OCI-LY3 (cell line): ENCODE data around the gene C17orf113.

Experiments used
- EZH2phosphoT487 ChIP-seq: fragments of 200-600 bp; shearing (Covaris generic); IDR thresholded peaks from 2 replicates; pipeline ENCODE4 v1.6.1; 2018; ENCODE audit warnings: antibody characterized with exemption, mixed run types, low read depth
- TF ChIP-seq, protein P1 (sequence below): fragments of 200-600, 300-600 bp; sonication (generic); IDR thresholded peaks from 2 replicates; pipeline ENCODE4 v1.5.1; 2014; ENCODE audit warnings: antibody characterized with exemption, low read length, low read depth

DNA sequence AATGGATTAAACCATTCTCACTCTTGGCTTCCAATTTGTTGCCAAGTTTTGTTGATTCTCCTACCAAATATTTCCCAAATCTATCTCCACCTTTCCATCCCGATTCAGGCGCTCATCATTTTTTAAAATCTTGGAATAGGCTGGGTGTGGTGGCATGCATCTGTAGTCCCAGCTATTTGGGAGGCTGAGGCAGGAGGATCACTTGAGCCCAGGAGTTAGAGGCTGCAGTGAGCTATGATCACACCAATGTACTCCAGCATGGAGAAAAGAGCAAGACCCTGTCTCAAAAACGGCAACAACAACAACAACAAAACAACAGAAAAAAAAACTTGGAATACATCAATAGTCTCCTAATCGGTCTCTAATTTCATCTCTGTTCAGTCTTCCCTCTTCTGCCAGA, 31.4 kb downstream of the C17orf113 start:
- TF ChIP-seq, protein P1, sequence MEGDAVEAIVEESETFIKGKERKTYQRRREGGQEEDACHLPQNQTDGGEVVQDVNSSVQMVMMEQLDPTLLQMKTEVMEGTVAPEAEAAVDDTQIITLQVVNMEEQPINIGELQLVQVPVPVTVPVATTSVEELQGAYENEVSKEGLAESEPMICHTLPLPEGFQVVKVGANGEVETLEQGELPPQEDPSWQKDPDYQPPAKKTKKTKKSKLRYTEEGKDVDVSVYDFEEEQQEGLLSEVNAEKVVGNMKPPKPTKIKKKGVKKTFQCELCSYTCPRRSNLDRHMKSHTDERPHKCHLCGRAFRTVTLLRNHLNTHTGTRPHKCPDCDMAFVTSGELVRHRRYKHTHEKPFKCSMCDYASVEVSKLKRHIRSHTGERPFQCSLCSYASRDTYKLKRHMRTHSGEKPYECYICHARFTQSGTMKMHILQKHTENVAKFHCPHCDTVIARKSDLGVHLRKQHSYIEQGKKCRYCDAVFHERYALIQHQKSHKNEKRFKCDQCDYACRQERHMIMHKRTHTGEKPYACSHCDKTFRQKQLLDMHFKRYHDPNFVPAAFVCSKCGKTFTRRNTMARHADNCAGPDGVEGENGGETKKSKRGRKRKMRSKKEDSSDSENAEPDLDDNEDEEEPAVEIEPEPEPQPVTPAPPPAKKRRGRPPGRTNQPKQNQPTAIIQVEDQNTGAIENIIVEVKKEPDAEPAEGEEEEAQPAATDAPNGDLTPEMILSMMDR, result no peak
- no peak for TF ChIP-seq EZH2phosphoT487
